NCI-H748 (cell line): ENCODE data around the gene C19orf81.

Source experiments
- DNase-seq: peaks from one replicate; lab custom pipeline; 2025; ENCODE audit not compliant: unreplicated experiment; lab: John Stamatoyannopoulos, UW

Gene C19orf81

DNA sequence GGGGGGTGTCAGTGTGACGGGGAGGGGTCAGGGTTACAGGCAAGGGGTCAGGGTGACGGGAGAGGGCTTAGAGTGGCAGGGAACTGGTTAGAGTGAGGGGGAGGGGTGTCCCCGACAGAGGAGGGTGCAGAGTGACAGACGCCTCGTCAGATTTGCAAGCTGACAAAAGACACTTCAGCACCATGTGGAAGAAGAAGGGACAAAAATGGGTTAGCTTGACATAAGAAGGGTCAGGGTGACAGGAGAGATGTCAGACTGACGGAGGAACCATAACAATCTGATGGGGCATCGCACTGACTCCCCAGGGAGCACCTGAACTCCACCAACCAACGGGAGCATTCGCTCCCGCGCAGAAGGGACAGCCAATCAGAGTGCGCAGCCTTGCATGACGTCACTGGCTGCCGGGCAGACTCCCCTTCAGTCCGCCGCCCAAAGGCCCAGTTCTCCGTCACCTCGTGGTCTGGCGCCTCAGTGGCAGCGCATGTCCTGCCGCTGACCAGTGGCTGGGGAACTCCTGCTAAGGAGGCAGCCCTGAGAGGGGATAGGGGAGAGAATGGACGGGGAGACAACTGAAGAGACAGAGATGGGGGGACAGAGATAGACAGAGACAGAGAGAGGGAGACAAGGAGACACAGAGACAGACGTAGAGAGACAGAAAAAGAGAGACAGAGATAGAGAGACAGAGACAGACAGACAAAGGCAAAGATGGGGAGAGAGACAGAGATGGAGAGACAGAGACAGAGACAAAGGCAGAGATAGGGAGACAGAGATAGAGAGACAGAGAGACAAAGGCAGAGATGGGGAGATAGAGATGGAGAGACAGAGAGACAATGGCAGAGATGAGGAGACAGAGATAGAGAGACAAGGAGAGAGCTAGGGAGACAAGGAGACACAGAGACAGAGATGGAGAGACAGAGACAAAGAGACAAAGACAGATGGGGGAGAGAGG lies 30.2 kb downstream of the C19orf81 start:
- peak; percentile 80 for DNase-seq

GRCh38 chr19:50686310-50687032 lies 37.2 kb downstream of the C19orf81 start:
- DNase-seq = no peak

GRCh38 chr19:50688766-50689165 lies 39.5 kb downstream of the C19orf81 start:
- DNase-seq = no peak

- no peak for DNase-seq
Observed at GRCh38 chr19:50690439-50690838, 41.2 kb downstream of the C19orf81 start.

DNA sequence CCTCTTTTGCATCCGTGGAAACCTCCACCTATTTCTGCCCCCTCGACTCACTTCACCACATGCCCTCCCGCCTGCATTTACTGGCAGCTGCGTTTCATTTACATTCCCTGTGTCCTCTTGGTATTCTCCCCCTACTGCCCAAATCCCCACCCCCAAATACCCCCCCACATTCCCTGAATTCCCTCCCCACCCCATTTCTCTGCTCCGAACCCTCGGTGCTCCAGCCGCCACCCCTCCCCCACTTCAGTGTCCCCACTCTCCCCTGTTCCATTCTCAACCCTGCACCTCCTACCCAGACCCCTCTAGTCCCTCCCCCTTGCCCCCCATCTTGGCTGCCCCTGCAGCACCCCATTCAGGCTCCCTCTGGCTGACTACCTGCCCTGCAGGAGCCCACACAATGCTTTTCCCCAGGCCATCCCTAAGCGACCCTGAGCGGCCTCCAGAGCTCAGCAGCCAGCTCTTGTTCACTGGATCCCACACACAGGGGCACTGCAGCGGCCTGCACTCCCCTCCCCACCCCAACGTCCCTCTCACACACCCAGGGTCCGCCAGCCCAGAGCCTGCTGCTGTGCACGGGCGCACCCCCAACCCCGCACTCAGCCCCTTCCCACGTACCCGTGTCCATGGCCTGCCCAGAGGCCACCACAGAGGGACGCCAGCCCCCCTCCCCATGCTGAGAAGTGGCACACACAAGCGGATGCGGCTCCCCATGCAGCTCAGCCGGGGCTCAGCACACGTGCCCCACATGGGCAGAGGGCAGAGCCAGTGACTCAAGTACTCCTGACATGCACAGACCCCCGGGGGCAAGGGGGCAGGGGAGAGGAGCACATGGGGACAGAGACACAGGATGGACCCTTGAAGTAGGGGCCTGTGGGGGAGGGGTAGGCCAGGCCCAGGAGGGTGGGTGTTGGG lies 44.1 kb downstream of the C19orf81 start:
- no peak for DNase-seq

GRCh38 chr19:50694815-50695145 lies 45.5 kb downstream of the C19orf81 start:
- DNase-seq = peak; percentile 45

DNA sequence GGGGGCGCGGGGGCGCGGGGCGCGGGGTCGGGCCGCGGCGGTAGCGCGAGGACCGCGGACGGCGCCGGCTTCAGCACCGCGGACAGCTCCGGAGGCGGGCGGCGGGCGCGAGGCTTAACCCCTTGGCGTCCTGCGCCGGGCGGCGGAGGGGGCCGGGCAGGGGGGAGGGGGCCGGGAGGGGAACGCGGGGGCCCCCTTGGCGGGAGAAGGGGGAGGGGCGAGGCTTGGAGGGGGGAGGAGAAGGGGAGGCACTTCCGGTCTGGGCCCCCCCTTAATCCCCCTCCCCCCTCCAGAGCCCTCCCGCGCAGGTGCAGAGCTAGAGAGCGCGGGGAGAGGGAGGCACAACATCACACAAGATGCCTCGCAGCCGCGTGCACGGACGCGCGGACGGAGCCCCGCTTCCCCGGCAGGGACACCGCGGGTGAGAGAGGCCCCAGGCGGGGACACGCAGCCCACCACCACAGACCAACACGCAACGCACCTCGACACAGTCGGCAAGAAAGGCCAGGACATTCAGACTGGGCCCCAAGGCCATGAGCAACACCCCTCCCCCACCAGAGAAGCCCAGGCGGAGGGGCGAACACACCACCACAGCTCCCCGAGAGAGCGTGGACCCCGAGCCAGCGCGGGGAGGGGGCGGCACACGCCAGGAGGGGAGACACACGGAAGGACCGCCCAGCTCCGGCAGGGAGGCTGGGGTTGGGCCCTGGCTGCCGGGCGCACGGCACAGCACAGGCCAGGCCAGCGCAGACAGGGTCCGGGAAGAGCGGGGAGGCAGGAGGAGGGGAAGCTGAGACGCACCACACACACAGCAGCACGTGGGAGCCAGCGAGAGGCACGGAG lies 46.2 kb downstream of the C19orf81 start:
- peak; percentile 90 for DNase-seq

- DNase-seq = no peak
Observed at GRCh38 chr19:50696094-50696483, 46.8 kb downstream of the C19orf81 start.

DNA sequence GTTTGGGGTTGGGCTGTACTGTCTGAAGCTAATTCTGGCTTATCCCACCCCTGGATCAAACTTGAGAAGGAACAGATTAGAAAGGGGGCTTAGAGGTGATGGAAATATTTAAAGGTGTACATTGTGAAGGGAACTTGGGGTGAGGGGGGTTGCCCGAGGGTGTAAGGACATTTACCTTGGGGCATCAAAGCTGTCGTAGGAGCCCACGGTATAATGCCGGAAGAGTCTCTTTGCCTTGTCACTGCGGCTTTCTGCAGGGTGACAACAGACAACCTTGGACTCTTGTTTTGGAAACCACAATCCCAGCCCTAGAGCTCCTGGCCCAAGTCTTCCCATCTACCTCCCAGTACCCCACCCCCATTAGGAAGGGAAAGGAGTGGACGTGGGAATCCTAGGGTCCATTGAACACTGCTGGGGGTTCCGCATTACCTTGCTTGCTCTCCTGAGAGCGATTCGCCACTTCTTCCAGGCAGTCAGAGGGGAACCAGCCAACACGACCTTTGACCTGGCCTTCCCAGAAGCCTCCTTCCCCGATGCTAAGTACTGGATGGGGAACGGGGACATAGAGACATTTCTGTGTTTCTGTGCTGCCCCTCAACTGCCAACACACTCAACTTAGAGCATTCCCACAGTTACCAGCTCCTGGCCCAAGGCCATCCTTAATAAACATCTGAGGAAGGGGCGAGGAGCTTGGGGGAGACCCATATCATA lies 48.3 kb downstream of the C19orf81 start:
- DNase-seq = no peak

DNA sequence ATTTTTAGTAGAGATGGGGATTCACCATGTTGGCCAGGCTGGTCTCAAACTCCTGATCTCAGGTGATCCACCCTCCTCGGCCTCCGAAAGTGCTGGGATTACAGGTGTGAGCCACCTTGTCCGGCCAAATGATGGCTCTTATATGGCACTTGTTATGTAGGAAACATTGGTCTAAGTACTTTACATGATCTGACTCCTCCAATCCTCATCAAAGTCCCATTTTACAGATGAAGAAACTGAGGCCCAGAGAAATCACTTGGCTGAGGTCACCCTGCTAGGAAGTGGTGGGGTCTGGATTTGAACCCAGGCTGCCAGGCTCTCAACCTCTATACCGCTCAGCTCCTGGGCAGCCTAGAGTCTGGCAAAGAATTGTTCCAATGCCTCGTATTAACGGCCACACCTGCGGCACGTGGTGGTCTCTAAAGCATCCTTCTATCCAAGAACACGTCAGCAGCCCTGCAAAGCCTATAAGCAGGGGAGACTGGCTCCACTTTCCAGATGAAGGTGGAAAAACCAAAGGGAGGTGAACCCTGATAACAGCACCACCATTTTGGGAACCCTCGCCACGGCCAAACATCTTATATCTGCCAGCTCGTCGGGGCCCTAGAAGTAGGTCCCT lies 52.2 kb downstream of the C19orf81 start:
- DNase-seq = no peak

DNA sequence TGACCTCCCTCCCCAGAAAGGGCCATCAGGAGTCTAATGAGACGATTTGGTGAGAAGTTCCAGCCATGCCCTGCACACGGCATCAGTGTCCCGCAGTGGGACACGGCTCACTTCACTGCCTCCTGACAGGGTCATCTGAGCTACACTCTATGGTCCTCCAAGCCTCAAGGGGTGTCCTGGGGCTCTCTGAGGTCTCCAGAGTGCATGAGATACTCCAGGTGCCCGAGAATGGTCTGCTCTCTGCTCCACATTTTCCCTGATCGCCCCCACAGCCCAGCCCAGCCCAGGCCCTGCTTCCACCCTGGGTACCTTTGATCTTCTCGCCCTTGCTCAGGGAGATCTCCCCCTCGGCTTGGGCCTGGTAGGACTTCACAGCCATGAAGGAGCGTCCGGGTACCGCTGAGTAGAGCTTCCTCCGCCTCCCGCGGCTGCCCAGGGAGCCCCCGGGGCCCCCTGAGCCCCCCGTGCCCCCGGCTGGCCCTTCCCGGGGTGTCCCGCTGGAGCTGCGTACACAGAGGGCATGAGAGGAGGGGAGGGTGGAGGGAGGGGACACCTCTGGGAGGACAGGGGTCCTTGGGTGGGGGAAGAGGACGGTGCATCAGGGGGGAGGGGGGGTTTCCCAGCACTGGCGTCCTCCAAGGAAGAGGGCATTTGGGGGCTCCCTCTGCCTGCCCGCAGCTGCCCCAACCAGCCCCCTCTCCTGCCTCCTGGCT lies 53.1 kb downstream of the C19orf81 start:
- DNase-seq = no peak

- no peak for DNase-seq
Observed at GRCh38 chr19:50702871-50703829, 53.9 kb downstream of the C19orf81 start.

GRCh38 chr19:50703915-50704796 lies 54.9 kb downstream of the C19orf81 start:
- peak; percentile 55 for DNase-seq

DNA sequence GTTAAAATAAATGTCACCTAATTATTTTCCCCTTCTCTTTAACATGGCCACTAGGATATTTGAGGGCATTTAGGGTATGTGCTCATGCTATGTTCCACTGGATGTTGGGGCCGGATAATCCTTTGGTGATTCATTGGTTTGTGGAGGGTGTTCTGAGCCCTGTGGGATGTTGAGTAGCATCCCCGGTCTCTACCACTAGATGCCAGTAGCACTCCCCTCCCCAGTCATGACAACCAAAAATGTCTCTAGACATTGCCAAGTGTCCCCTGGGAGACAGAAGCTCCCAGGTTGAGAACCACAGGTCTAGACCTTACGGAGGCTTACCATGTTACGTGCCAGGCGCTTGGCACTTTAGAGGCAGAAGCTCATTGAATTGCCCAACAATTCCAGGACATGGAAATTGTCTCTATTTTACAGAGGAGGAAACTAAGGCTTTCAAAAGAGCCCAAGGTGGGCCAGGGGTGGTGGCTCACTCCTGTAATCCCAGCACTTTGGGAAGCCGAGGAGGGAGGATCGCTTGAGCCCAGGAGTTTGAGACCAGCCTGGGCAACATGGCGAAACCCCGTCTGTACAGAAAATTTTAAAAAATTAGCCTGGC lies 56.3 kb downstream of the C19orf81 start:
- DNase-seq = peak; percentile 71

- DNase-seq = no peak
Observed at GRCh38 chr19:50706387-50706786, 57.1 kb downstream of the C19orf81 start.
